Stimulated activated CD4-positive, alpha-beta T cell treated with anti-CD3 and anti-CD28 coated beads, Interleukin-2, amount 100 ng/mL, for 4 hours (primary cell): Measurements from ENCODE around the gene CNTN4.

Source experiments
- DNase-seq: peaks from one replicate; pipeline ENCODE4 v3.0.0-alpha.2; 2020; ENCODE audit warnings: low read depth

The CNTN4 gene

GRCh38 chr3:3038201-3038991 is 939.7 kb downstream of the CNTN4 start:
- DNase-seq: no peak

GRCh38 chr3:3053974-3054373 is 955.3 kb downstream of the CNTN4 start:
- no peak for DNase-seq

- DNase-seq: no peak
Measured at GRCh38 chr3:3059645-3060044, 961.0 kb downstream of the CNTN4 start.

GRCh38 chr3:3064297-3064696 is 965.6 kb downstream of the CNTN4 start:
- no peak for DNase-seq

- DNase-seq: no peak
Measured at GRCh38 chr3:3065876-3066275, 967.2 kb downstream of the CNTN4 start.

- no peak for DNase-seq
Measured at GRCh38 chr3:3066378-3066777, 967.7 kb downstream of the CNTN4 start.

GRCh38 chr3:3066910-3067309 is 968.2 kb downstream of the CNTN4 start:
- no peak for DNase-seq

- DNase-seq: no peak
Measured at GRCh38 chr3:3068358-3068881, 969.8 kb downstream of the CNTN4 start.

GRCh38 chr3:3069723-3070122 is 971.1 kb downstream of the CNTN4 start:
- DNase-seq: no peak

- no peak for DNase-seq
Measured at GRCh38 chr3:3071136-3071535, 972.5 kb downstream of the CNTN4 start.

GRCh38 chr3:3074551-3075257 is 976.0 kb downstream of the CNTN4 start:
- DNase-seq: no peak

GRCh38 chr3:3080309-3080708 is 981.6 kb downstream of the CNTN4 start:
- DNase-seq: no peak

- no peak for DNase-seq
Measured at GRCh38 chr3:3081381-3082233, 982.9 kb downstream of the CNTN4 start.

GRCh38 chr3:3082234-3082924 is 983.7 kb downstream of the CNTN4 start:
- DNase-seq: no peak

- no peak for DNase-seq
Measured at GRCh38 chr3:3084890-3085289, 986.2 kb downstream of the CNTN4 start.

GRCh38 chr3:3085782-3086181 is 987.1 kb downstream of the CNTN4 start:
- DNase-seq: no peak

GRCh38 chr3:3086239-3086638 is 987.6 kb downstream of the CNTN4 start:
- no peak for DNase-seq

GRCh38 chr3:3087279-3087678 is 988.6 kb downstream of the CNTN4 start:
- no peak for DNase-seq

- DNase-seq: no peak
Measured at GRCh38 chr3:3087716-3088465, 989.2 kb downstream of the CNTN4 start.

- no peak for DNase-seq
Measured at GRCh38 chr3:3089017-3089416, 990.4 kb downstream of the CNTN4 start.

- no peak for DNase-seq
Measured at GRCh38 chr3:3097958-3098357, 999.3 kb downstream of the CNTN4 start.
